Measurements from ENCODE around the gene LRRC3.
"Not testable (repeated sequence)": the region's sequence is repeated elsewhere in the genome, so short reads cannot be mapped to it uniquely, and the experiment has no call there.

The LRRC3 gene

DNA sequence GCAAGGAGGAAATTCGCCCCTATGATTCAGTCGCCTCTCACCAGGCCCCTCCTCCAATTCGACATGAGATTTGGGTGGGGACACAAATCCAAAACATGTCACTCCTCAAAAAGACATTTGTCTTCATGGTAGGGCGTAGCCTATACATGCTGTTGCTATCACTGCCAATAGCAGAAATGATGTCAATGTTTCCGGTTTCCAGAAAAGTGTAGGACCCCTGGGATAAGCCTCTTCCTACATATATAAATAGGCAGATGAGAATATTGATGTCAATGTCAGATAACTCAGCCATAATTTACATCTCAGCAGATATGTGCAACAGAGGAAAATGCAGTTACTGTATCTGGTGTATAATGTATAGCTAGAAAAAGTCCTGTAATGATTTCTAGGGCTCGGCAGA, 16.7 kb downstream of the LRRC3 start:
- intact Hi-C loops (cut with DNase I) = loop anchor here (5.0 kb wide), 1 partner anchor 790 kb away; no protein-coding TSS in a partner anchor

DNA sequence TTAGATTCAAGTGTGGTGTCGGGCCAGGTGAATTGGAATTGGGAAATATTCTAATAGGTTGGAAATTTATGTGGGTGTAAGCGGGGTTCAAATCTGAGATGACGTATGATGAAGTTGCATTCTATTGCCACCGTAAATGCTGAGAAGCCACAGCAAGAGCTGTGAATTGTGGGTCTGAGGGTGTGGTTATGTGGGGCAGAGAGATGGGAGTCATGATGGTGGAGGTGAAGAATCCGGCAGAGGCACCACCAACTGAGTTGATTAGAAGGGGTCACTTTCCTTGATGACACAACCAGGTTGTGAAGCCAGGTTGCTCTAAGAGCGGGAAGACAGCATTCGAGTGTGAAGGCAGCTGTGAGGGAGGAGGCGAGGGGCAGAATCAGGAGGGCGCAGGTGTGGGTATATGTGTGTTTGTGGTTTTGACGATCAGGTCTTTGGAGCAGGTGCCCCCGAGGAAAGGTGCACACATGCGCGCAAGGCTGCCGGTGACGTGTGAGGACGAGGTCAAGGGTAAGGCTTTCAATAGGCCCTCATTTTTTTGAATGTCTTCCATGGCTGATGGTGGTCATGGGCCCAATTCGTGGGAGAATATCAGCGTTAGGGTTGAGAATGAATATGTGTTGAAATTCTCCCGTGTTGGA, 18.7 kb downstream of the LRRC3 start:
- intact Hi-C loops (cut with DNase I) = loop anchor here (5.0 kb wide), 1 partner anchor 792 kb away; no protein-coding TSS in a partner anchor
- DNase-seq = peak in 2 of 10 donors; percentile 18 to 52

More for the DNA sequence above, 16.7 kb downstream of the LRRC3 start:
- peak in 1 of 10 donors; percentile 15 for DNase-seq

- DNase-seq = peak in 2 of 10 donors; percentile 50
- intact Hi-C loops (cut with DNase I) = no loop called here
These were observed 20.0 kb downstream of the LRRC3 start for GRCh38 chr21:44475266-44475845.

- peak in 2 of 10 donors; percentile 37 to 72 for DNase-seq
- intact Hi-C loops (cut with DNase I) = no loop called here
These were observed 21.8 kb downstream of the LRRC3 start for GRCh38 chr21:44477131-44477530.

- DNase-seq = peak in 2 of 10 donors; percentile 32 to 57
- intact Hi-C loops (cut with DNase I) = no loop called here
These were observed 22.4 kb downstream of the LRRC3 start for GRCh38 chr21:44477712-44478111.

- intact Hi-C loops (cut with DNase I) = no loop called here
- DNase-seq = peak in 2 of 10 donors; percentile 53 to 72
These were observed 23.0 kb downstream of the LRRC3 start for GRCh38 chr21:44478124-44478800.

DNA sequence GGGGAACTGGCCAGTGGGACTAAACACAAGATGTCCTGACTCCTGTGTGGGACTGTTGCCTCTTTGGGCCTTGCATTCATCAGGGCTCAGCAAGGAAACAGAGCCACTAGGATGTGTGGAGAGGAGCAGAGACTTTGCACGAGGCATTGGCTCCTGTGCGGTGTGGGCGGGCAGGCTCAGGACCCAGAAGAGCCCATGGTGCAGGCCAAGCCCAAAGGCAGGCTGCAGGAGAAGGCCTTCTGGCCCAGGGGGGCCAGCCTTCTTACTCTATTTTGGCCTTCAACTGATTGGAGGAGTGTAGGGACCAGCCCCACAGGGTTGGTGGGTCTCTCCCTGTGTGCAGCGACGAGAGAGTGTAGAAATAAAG, 23.5 kb downstream of the LRRC3 start:
- intact Hi-C loops (cut with DNase I) = no loop called here

GRCh38 chr21:44479556-44480199, 24.4 kb downstream of the LRRC3 start:
- intact Hi-C loops (cut with DNase I) = not testable (repeated sequence)
- DNase-seq = peak in 9 of 10 donors; percentile 29 to 94 (median 53)

More for the DNA sequence above, 23.5 kb downstream of the LRRC3 start:
- DNase-seq = peak in 1 of 10 donors; percentile 46

DNA sequence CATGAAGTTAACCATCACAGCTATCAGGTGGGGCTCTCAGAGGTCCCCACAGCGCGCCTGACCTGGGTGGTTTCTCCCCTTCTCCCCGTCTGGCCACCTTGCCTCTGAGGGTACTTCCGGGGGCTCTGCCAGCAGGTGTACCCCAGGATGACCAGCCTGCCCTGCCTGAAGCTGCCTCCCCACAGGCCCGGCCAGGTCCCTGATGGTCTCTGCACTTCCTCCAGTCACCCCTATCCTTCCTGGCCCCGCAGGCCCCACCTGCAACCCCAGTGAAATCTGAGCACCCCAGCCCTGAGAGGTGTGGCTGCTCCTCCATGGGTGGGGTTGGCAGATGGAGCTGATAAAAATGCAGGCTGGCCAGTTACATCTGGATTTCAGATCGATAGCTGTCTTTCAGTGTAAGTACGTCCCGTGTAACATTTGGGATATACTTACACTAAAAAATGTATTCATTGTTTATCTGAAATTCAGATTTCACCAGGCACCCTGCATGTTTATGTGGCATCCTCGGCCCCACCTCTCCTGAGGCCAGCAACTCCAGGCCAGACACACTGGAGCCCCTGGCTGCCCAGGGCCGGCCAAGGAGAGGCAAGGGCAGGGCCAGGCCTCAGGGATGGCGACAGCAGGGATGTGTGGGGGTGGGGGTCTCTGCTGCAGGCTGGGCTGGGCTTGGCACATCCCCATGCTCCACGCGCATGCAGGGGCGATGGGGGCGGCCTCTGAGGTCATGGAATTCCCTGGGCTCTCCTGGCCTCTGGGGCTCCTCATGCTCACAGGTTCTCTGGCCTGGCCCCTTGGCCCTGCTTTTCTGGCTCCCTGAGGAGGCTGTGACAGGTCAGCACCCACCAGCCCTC, 25.1 kb downstream of the LRRC3 start:
- intact Hi-C loops (cut with DNase I) = no loop called here

DNA sequence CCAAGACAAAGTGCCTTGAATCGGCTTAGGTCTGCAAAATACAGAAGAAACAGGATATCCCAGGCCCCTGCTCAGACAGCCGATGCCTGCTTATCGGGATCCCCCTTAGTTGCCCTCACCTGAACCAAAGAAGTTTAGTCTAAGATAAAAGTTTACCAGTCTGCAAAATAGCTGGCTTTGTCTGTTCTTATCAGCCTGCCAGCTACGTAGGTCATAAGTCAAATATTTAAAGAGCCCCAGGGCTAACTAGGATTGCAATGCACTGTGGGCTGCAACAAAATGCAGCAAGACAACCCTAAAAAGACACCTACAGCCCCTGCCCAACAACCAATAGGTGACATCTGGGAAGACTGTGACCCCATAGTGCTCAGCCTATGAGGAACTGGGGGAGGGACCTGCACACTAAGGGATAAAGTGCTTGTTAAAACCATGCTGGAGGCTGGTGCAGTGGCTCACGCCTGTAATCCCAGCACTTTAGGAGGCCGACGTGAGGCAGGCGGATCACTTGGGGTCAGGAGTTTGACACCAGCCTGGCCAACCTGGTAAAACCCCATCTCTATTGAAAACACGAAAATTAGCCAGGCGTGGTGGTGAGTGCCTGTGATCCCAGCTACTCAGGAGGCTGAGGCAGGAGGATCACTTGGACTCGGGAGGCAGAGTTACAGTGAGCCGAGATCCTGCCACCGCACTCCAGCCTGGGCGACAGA, 27.4 kb downstream of the LRRC3 start:
- intact Hi-C loops (cut with DNase I) = no loop called here
- peak in 1 of 10 donors; percentile 7 for DNase-seq

More for the DNA sequence above, 25.1 kb downstream of the LRRC3 start:
- peak in 2 of 10 donors; percentile 39 to 77 for DNase-seq

DNA sequence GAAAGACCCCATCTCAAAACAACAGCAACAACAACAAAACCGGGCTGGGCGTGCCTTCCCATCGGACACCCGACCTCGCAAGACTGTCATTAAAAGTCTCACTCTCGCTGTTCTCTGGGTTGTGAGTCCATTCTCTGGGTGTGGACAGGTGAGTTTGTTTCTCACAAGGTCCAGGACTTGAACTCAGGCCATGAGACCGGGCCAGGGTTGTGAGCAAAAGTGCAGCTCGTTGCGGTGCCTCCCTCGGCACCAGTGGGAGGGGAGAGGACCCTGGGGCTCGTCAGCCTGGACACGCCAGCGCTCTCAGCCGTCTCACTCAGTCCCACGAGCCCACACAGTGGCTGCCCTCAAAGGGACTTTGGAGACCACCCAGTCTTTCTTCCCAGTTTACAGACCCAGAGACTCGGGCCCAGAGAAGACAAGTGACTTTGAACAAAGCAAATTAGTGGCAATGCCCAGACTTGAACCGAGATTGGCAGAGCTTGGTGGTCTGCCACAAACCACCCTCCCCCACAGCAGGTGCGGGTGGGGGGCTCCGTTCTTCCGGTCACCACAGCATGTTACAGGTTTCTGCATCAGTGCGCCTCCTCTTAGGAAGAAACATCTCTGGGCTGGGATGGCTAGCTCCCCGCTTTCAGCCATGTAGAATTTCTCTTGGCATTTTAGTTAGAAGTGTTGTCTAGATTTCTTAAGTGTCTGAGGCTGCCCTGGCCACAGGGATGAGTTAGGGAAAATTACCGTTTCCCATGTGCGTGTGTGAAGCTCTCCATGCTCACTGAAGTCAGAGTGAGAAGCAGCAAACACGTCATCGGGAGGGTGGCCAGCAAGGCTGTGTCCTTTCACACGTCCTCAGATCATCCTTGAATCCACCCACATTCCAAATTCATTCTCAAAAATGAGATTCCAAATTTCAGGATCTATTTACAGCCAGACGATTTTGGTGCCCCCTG, 28.3 kb downstream of the LRRC3 start:
- intact Hi-C loops (cut with DNase I) = no loop called here

DNA sequence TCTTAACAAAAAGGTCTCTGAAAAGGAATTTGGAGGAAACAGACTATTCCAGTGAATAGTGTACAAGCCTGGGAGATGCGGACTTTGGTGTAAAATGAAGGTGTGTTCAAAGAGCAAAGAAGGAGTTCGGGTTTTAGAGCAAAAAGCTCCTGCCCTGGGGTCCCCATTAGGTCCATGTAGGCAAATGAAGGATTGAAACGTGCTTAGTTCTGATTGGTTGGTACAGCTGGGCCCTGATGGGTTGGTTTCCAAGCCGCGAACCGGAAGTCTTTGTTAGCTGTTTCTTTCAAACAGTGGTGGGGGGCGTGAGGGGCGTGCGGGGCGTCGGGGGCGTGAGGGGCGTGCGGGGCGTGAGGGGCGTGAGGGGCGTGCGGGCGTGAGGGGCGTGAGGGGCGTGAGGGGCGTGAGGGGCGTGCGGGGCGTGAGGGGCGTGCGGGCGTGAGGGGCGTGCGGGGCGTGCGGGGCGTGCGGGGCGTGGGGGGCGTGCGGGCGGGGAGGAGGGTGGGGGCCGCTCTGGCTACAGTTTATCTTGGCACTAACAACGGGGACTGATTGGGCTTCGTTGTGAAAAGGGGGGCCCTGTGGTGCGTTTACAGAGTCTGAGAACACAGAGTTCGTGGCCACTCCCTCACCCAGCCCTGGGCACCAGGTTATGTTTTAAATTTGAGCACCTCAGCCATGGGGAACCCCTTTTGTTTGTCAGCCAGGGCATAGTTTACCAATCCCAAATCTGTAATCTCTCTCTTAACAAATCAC, 29.4 kb downstream of the LRRC3 start:
- intact Hi-C loops (cut with DNase I) = no loop called here
- peak in 1 of 10 donors; percentile 24 for DNase-seq

More for the DNA sequence above, 28.3 kb downstream of the LRRC3 start:
- peak in 2 of 10 donors; percentile 54 to 56 for DNase-seq

- intact Hi-C loops (cut with DNase I) = no loop called here
- peak in 2 of 10 donors; percentile 56 to 61 for DNase-seq
These were observed 30.0 kb downstream of the LRRC3 start for GRCh38 chr21:44485254-44485793.

DNA sequence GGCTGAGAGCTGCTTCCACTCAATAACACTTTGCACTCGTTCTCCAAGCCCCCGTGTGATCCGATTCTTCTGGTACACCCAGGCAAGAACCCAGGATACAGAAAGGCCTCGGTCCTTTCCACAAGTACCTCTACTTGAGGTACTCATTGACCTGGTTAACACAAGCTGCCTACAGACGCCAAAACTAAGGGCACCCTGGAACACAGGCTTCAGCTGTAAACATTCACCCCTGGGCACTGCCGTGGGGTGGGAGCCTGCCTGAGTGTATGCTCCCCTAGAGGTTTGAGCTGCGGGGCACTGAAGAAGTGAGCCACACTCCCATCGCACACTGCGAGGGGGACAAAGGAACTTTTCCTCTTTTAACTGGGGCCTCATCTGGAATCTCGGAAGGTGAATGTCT, 30.5 kb downstream of the LRRC3 start:
- peak in 1 of 10 donors; percentile 49 for DNase-seq
- intact Hi-C loops (cut with DNase I) = no loop called here

GRCh38 chr21:44486302-44486701, 31.0 kb downstream of the LRRC3 start:
- DNase-seq = peak in 2 of 10 donors; percentile 43 to 52
- intact Hi-C loops (cut with DNase I) = no loop called here

DNA sequence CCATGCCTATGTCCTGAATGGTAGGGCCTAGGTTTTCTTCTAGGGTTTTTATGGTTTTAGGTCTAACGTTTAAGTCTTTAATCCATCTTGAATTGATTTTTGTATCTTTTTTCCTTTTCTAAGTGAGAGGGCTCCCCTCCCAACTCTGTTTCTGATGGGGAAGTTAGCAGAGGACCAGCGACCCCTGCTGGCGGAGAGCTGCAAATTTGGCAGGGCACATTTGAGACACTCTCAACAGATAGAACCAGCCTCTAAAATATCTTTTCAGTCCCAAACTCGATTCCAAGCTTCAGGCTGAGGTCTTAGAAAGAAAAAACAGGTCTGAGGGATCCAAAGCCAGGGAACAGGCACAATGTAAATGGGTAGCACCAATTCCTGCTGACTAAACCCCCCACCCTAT, 32.5 kb downstream of the LRRC3 start:
- peak in 1 of 10 donors; percentile 11 for DNase-seq
- intact Hi-C loops (cut with DNase I) = no loop called here

- intact Hi-C loops (cut with DNase I) = no loop called here
- peak in 1 of 10 donors; percentile 13 for DNase-seq
These were observed 34.7 kb downstream of the LRRC3 start for GRCh38 chr21:44489962-44490361.

All from posterior cingulate gyrus (tissue), 11 donors.